ENCODE data around the gene MRPL43. TPM values are rescaled to one million over a fixed set of nuclear protein-coding genes. Genes with fewer than 3 reads are reported as not detected.

The MRPL43 gene
- total and polyA plus RNA-seq, 2 experiments from 2014 or later, result 60.4 to 126 TPM

- ATAC-seq, result no peak
- TF ChIP-seq POLR2AphosphoS5 (IDR thresholded peaks at IDR 0.05; ENCODE audit: low read depth) (no peak), STAT1 (IDR thresholded peaks at IDR 0.05; ENCODE audit: unreplicated experiment) (no peak), CTCF (conservative IDR thresholded peaks at IDR 0.05; ENCODE audit: low read depth in 2 of 2) (no peak)
- Histone ChIP-seq H3K79me2 (replicated peaks; ENCODE audit: insufficient read depth) (peaks cover 2% of the 10 kb centered on the region; the same call in 1 of the 2 replicates), H3K4me3 (no peak overlapping the region), H2AFZ (no peak overlapping the region), H3K4me1 (ENCODE audit: insufficient read depth) (no peaks in the 10 kb centered on the region), H3F3A (replicated peaks; ENCODE audit: low read depth) (no peaks in the 10 kb centered on the region), H3K36me3 (ENCODE audit: insufficient read depth) (no peaks in the 10 kb centered on the region), H4K20me1 (replicated peaks; ENCODE audit: insufficient read depth) (peaks cover 7% of the 10 kb centered on the region; the same call in 1 of the 2 replicates), H3K9me2 (ENCODE audit: insufficient read depth) (no peaks in the 10 kb centered on the region), H3K4me2 (no peak overlapping the region), H3K27me3 (ENCODE audit: insufficient read depth) (no peaks in the 10 kb centered on the region), H3K27ac (ENCODE audit: low read depth) (no peak overlapping the region)
- H3K4me3 Mint-ChIP-seq, result no peak overlapping the region
- H3K9me3 Mint-ChIP-seq, result no peaks in the 10 kb centered on the region
- peaks cover 8% of the 10 kb centered on the region; the same call in 2 of the 3 replicates for H3K4me1 Mint-ChIP-seq
- DNase-seq (ENCODE audit: low spot score), result no peak
- H3K36me3 Mint-ChIP-seq (ENCODE audit: low read depth), result peaks cover 3% of the 10 kb centered on the region; the same call in 1 of the 3 replicates
- no peak overlapping the region for H3K27ac Mint-ChIP-seq
- peaks cover 7% of the 10 kb centered on the region for H3K27me3 Mint-ChIP-seq (ENCODE audit: insufficient read depth, low read depth, poor library complexity)
These were observed 6.6 kb downstream of the MRPL43 start for GRCh38 chr10:100980711-100981110.

- Mint-ChIP-seq H3K27me3 (ENCODE audit: insufficient read depth, low read depth, poor library complexity) (peaks cover 7% of the 10 kb centered on the region), H3K27ac (no peak overlapping the region)
- no peaks in the 10 kb centered on the region for H3K36me3 ChIP-seq (ENCODE audit: insufficient read depth)
- no peak for TF ChIP-seq CREB1 (CRISPR knock-in tag; IDR thresholded peaks at IDR 0.05; ENCODE audit: low read depth)
- TF ChIP-seq EZH2phosphoT487 (IDR thresholded peaks at IDR 0.05; ENCODE audit: unreplicated experiment), result no peak
- TF ChIP-seq EZH2 (IDR thresholded peaks at IDR 0.05; ENCODE audit: low read depth, unreplicated experiment), result no peak
- no peak for TF ChIP-seq ZNF331 (CRISPR knock-in tag; IDR thresholded peaks at IDR 0.05; ENCODE audit: low read depth)
- no peak for TF ChIP-seq ZNF114 (CRISPR knock-in tag; IDR thresholded peaks at IDR 0.05)
- TF ChIP-seq REST (IDR thresholded peaks at IDR 0.05; ENCODE audit: unreplicated experiment), result no peak
- TF ChIP-seq CTCF (conservative IDR thresholded peaks at IDR 0.05; ENCODE audit: low read depth in 2 of 2), result no peak
- no peak for TF ChIP-seq STAT1 (IDR thresholded peaks at IDR 0.05; ENCODE audit: unreplicated experiment)
- TF ChIP-seq POLR2AphosphoS5 (IDR thresholded peaks at IDR 0.05; ENCODE audit: low read depth), result no peak
- TF ChIP-seq JUNB (IDR thresholded peaks at IDR 0.05; ENCODE audit: unreplicated experiment), result no peak
- no peak for TF ChIP-seq ETS1 (IDR thresholded peaks at IDR 0.05)
These were observed 7.0 kb downstream of the MRPL43 start for GRCh38 chr10:100980311-100980710.

More at GRCh38 chr10:100980311-100980710, 7.0 kb downstream of the MRPL43 start:
- no peaks in the 10 kb centered on the region for H3F3A ChIP-seq (replicated peaks; ENCODE audit: low read depth)
- H3K79me2 ChIP-seq (replicated peaks; ENCODE audit: insufficient read depth), result no peaks in the 10 kb centered on the region
- no peak overlapping the region for H2AFZ ChIP-seq
- no peak overlapping the region for H3K4me3 Mint-ChIP-seq
- H3K27me3 ChIP-seq (ENCODE audit: insufficient read depth), result no peaks in the 10 kb centered on the region
- no peak overlapping the region for H3K4me3 ChIP-seq
- no peaks in the 10 kb centered on the region for H3K4me1 ChIP-seq (ENCODE audit: insufficient read depth)
- H3K9me2 ChIP-seq (ENCODE audit: insufficient read depth), result no peaks in the 10 kb centered on the region
- H3K36me3 Mint-ChIP-seq (ENCODE audit: low read depth), result peaks cover 3% of the 10 kb centered on the region; the same call in 1 of the 3 replicates
- DNase-seq (ENCODE audit: low spot score), result no peak
- H3K4me1 Mint-ChIP-seq, result peaks cover 6% of the 10 kb centered on the region; the same call in 2 of the 3 replicates
- H3K4me2 ChIP-seq, result no peak overlapping the region
- H3K27ac ChIP-seq (ENCODE audit: low read depth), result no peak overlapping the region
- peaks cover 4% of the 10 kb centered on the region; the same call in 1 of the 2 replicates for H4K20me1 ChIP-seq (replicated peaks; ENCODE audit: insufficient read depth)
- no peak for ATAC-seq
- no peaks in the 10 kb centered on the region for H3K9me3 Mint-ChIP-seq
